ENCODE measurements around the gene PCID2. TPM values are rescaled to one million over a fixed set of nuclear protein-coding genes. Genes with fewer than 3 reads are reported as not detected.

The PCID2 gene
- total and polyA plus RNA-seq, 4 donors, result 33.3 to 51.1 (median 41.2) TPM

DNA sequence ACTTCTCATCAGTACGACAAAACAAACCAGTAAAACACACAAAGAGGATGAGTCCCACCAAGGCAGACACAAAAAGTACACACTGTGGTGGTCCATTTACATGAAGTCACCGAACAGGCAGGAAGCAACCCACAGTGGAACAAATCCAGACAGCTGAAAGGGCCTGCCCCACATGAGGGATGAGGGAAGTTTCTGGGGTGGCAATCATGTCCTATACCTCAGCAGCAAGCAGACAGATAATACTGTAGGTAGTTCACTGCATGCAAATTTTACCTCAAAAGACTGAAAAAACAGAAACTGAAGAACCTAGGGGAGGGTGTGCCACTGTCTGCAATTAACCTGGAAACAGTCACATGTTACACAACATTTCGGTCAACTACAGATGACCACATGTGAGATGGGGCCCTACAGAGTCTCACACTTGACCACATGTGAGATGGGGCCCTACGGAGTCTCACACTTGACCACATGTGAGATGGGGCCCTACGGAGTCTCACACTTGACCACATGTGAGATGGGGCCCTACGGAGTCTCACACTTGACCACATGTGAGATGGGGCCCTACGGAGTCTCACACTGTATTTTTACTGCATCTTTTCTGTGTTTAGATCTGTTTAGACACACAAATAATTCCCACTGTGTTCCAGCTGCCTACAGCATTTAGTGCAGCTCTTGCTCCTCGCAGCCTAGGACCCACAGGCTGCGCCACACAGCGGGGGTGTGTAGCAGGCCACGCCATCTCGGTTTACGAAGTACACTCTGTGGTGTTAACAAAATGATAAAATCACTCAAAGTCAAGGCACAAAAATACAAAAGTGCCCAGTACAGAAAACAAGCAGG lies 22.2 kb downstream of the PCID2 start:
- H3K36me3 ChIP-seq (ENCODE audit: control insufficient read depth in 1 of 2, insufficient read depth in 2 of 2, low read length in 1 of 2), result peaks cover 4 to 8% of the 10 kb centered on the region in 2 donors
- no peak for ATAC-seq (ENCODE audit: low FRiP score)
- intact Hi-C loops (cut with DNase I), result no loop called here
- no peaks in the 10 kb centered on the region for H3K9me3 ChIP-seq (ENCODE audit: control insufficient read depth, low read length)
- no peaks in the 10 kb centered on the region for H3K27me3 ChIP-seq (ENCODE audit: control insufficient read depth in 1 of 2, insufficient read depth in 2 of 2, low read length in 1 of 2)
- no peak overlapping the region for H3K4me3 ChIP-seq (ENCODE audit: low read length in 2 of 2)
- H3K4me1 ChIP-seq (ENCODE audit: control insufficient read depth in 1 of 2, insufficient read depth in 2 of 2, low read length in 2 of 2), result no peaks in the 10 kb centered on the region
- 79 to 83% methylated on average over 12 to 13 of the region's 13 CpGs for WGBS, 2 donors
- no peak for DNase-seq
- no peak overlapping the region for H3K27ac ChIP-seq (ENCODE audit: low read depth in 1 of 2, low read length in 2 of 2)

DNA sequence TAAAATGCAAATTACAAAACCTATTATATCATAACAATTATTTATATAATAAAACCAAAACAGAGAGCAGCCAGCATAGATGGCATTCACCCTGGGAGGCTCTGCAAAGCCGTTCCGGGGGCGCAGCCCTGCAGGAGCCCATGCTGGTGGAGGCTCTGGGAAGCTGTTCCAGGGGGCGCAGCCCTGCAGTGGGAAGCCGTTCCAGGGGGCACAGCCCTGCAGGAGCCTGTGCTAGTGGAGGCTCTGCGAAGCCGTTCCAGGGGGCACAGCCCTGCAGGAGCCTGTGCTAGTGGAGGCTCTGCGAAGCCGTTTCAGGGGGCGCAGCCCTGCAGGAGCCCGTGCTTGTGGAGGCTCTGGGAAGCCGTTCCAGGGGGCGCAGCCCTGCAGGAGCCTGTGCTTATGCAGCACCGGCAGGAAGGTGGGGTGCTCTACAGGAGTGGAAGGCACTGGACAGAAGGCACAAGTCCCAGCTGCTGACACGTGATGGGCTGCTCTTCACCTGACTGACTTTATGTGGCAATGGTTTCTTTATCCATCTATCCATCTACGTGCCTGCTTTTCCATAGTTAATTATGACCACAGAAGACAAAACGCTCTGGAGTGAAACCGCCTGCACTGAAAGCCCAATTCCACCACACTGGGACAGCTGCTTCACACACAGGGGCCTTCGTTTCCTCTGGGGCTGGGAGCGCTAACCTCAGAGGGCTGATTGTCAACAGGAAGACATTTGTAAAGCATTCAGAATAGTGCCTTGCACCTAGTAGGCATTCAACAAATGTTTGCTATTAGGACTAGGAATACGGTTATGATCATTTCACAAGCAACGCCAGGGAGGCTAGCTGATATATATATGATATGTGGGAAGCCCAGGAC lies 23.7 kb downstream of the PCID2 start:
- H3K27me3 ChIP-seq (ENCODE audit: control insufficient read depth in 1 of 2, insufficient read depth in 2 of 2, low read length in 1 of 2), result no peaks in the 10 kb centered on the region
- DNase-seq, result no peak
- ATAC-seq (ENCODE audit: low FRiP score), result no peak
- no peak overlapping the region for H3K27ac ChIP-seq (ENCODE audit: low read depth in 1 of 2, low read length in 2 of 2)
- WGBS, 2 donors, result 89 to 91% methylated on average over 22 of the region's 22 CpGs
- intact Hi-C loops (cut with DNase I), result no loop called here
- peaks cover 6% of the 10 kb centered on the region in 2 donors for H3K36me3 ChIP-seq (ENCODE audit: control insufficient read depth in 1 of 2, insufficient read depth in 2 of 2, low read length in 1 of 2)
- no peak overlapping the region for H3K4me3 ChIP-seq (ENCODE audit: low read length in 2 of 2)
- no peaks in the 10 kb centered on the region for H3K9me3 ChIP-seq (ENCODE audit: control insufficient read depth, low read length)
- no peaks in the 10 kb centered on the region for H3K4me1 ChIP-seq (ENCODE audit: control insufficient read depth in 1 of 2, insufficient read depth in 2 of 2, low read length in 2 of 2)

DNA sequence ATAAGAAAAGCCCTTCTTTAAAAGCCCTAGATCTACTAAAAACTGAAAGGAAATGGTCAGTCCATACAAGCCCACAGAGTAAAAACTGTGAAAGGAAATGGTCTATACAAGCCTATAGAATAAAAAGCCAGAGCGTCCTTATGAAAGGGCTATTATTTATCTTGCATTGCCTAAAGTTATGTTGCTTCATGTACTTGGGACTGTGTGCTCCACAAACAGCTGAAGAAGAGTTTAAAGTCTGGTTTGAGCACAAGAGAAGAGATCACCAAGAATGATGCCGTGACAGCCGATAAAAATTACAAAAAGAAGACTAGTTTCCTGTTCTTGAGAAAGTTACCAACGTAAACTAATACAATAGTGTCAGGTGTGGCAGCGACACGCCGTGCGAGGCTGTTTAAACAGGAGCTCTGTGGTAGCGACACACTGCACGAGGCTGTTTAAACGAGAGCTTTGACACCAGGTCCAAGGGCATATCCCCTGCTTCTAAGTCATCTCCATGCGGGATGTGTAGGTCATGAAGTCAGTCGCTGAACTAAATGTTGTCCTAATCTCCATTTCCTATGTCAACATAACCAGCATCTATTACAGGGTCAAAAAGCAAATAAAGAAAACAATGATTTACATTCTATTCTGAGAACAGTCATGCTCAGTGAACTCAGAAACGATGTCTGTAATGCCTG lies 24.9 kb downstream of the PCID2 start:
- H3K36me3 ChIP-seq (ENCODE audit: control insufficient read depth in 1 of 2, insufficient read depth in 2 of 2, low read length in 1 of 2), result peaks cover 3 to 14% of the 10 kb centered on the region in 2 donors
- no peak overlapping the region for H3K27ac ChIP-seq (ENCODE audit: low read depth in 1 of 2, low read length in 2 of 2)
- no peak overlapping the region for H3K4me3 ChIP-seq (ENCODE audit: low read length in 2 of 2)
- H3K4me1 ChIP-seq (ENCODE audit: control insufficient read depth in 1 of 2, insufficient read depth in 2 of 2, low read length in 2 of 2), result no peaks in the 10 kb centered on the region
- intact Hi-C loops (cut with DNase I), result no loop called here
- DNase-seq (no peak), ATAC-seq (ENCODE audit: low FRiP score) (no peak)
- WGBS, 2 donors, result 90 to 91% methylated on average over 14 of the region's 14 CpGs
- no peaks in the 10 kb centered on the region for H3K27me3 ChIP-seq (ENCODE audit: control insufficient read depth in 1 of 2, insufficient read depth in 2 of 2, low read length in 1 of 2)
- no peaks in the 10 kb centered on the region for H3K9me3 ChIP-seq (ENCODE audit: control insufficient read depth, low read length)

DNA sequence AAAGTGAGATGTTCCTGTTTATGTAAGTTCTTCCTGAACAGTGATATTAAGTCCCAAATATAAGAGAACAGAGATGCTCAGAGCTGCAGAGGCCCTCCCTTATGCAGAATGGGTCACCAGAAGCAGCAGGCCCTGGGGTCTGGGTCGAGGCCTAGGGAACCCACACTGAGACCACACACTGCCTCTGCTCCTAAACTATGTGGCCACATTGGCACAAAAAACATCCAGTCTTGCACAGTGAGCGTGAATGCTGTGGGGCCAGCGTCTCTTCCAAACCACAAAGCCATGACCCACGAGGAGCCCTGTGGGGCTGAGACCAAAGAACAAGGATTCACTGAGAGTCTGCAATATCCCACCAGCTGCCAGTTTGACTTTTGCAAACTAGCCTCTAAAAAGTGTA lies 26.4 kb downstream of the PCID2 start:
- Histone ChIP-seq H3K4me1 (ENCODE audit: control insufficient read depth in 1 of 2, insufficient read depth in 2 of 2, low read length in 2 of 2) (no peaks in the 10 kb centered on the region), H3K27me3 (ENCODE audit: control insufficient read depth in 1 of 2, insufficient read depth in 2 of 2, low read length in 1 of 2) (no peaks in the 10 kb centered on the region), H3K27ac (ENCODE audit: low read depth in 1 of 2, low read length in 2 of 2) (no peak overlapping the region), H3K4me3 (ENCODE audit: low read length in 2 of 2) (no peak overlapping the region), H3K9me3 (ENCODE audit: control insufficient read depth, low read length) (no peaks in the 10 kb centered on the region), H3K36me3 (ENCODE audit: control insufficient read depth in 1 of 2, insufficient read depth in 2 of 2, low read length in 1 of 2) (peaks cover 2 to 18% of the 10 kb centered on the region in 2 donors)
- ATAC-seq (ENCODE audit: low FRiP score), result no peak
- intact Hi-C loops (cut with DNase I), result no loop called here
- 88% methylated on average over 4 of the region's 4 CpGs for WGBS, 2 donors
- no peak for DNase-seq

DNA sequence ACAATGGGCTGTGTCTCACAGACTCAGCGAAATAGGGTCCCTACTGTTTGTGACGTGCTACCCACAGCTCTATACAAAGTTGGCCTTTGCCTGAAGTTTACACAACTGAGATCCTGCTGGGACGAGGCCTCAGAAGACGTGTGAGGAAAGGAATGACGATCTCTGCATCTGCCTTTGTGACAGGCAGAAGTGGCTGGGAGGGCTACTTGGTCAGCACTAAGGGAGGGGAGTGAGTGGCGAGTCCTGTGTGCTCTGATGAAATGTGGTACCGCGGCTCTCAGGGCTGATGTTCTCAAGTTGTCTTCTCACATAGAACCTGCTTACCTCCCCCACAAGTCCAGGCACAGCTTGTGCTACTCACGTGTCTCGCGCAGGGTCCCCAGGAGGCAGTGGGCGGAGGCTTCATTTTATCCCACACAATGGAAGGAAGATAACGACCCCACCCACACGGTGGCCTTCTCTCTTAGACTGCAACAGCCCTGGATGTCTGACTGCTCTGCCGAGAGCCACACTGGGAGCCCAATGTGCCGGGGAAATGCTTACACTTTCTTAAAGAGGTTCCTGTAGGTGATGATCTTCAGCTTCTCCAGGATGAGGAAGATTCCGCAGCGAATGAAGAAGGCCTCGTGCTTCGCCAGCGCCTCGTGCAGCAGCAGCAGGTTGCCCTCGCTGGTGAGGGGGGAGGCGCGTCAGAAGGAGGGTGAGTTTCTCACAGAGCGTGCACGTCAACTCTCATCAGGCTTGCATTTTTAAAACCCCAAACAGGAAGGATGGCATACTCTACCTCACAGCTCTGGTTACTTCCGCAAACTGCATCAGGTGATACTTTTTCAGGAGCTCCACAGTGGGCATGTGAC lies 28.9 kb downstream of the PCID2 start:
- Histone ChIP-seq H3K27me3 (ENCODE audit: control insufficient read depth in 1 of 2, insufficient read depth in 2 of 2, low read length in 1 of 2) (no peaks in the 10 kb centered on the region), H3K36me3 (ENCODE audit: control insufficient read depth in 1 of 2, insufficient read depth in 2 of 2, low read length in 1 of 2) (peaks cover 2 to 19% of the 10 kb centered on the region in 2 donors), H3K4me1 (ENCODE audit: control insufficient read depth in 1 of 2, insufficient read depth in 2 of 2, low read length in 2 of 2) (no peaks in the 10 kb centered on the region), H3K4me3 (ENCODE audit: low read length in 2 of 2) (no peak overlapping the region), H3K27ac (ENCODE audit: low read depth in 1 of 2, low read length in 2 of 2) (no peak overlapping the region), H3K9me3 (ENCODE audit: control insufficient read depth, low read length) (no peaks in the 10 kb centered on the region)
- intact Hi-C loops (cut with DNase I), result no loop called here
- WGBS, 2 donors, result 86% methylated on average over 28 of the region's 28 CpGs
- DNase-seq (no peak), ATAC-seq (ENCODE audit: low FRiP score) (no peak)

DNA sequence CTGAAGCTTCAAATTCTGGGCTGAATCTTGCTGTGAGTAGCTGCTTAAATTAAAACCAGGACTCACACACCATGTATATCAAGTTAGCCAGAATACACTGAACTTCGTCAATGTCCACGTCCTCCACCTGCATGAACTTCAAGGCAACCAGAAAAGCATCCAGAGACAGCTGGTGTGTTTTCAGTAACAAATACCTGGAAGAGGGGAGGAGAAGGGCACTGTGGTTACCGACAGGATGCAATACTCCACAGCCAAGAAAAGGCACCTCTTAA lies 29.6 kb downstream of the PCID2 start:
- peaks cover 2 to 19% of the 10 kb centered on the region in 2 donors for H3K36me3 ChIP-seq (ENCODE audit: control insufficient read depth in 1 of 2, insufficient read depth in 2 of 2, low read length in 1 of 2)
- intact Hi-C loops (cut with DNase I), result no loop called here
- H3K27me3 ChIP-seq (ENCODE audit: control insufficient read depth in 1 of 2, insufficient read depth in 2 of 2, low read length in 1 of 2), result no peaks in the 10 kb centered on the region
- H3K27ac ChIP-seq (ENCODE audit: low read depth in 1 of 2, low read length in 2 of 2), result no peak overlapping the region
- H3K4me3 ChIP-seq (ENCODE audit: low read length in 2 of 2), result no peak overlapping the region
- no peaks in the 10 kb centered on the region for H3K9me3 ChIP-seq (ENCODE audit: control insufficient read depth, low read length)
- no peaks in the 10 kb centered on the region for H3K4me1 ChIP-seq (ENCODE audit: control insufficient read depth in 1 of 2, insufficient read depth in 2 of 2, low read length in 2 of 2)
- WGBS, 2 donors, result 53 to 57% methylated on average over 3 of the region's 3 CpGs
- DNase-seq (no peak), ATAC-seq (ENCODE audit: low FRiP score) (no peak)

DNA sequence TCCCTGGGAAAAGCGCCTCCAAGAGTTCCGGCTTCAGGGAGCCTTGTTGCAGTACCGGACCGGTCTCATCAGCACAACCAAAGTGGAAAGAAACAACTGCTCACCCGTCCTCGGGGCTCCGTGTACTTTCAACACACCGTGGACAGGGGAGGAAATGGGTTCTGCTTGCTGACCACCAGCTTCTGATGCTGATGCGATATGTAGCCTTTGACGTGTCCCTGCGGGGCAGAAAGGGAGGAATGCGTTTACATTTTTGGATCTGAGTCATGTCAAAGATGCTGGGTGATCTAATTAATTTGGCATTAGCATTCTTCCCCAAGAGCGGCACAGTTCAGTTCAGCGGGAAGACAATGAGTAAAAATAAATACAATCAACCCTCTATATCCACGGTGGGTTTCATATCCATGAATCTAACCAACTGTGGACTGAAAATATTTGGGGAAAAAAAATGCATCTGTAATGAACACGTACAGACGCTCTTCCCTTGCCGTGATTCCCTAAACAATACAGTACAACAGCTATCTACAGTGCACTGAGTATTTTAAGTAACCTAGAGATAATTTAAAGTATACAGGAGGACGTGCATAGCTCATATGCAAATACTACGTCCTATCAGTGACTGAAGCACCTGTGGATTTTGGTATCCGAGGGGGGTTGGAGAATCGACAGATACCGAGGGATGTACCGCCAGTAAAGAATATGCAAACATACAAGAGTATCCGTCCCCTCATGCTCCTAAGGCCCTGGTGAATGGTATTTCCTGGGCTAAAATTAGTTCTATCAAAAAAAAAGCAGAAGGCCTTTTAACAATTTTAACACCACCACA lies 30.2 kb downstream of the PCID2 start:
- no peak for ATAC-seq (ENCODE audit: low FRiP score)
- Histone ChIP-seq H3K4me1 (ENCODE audit: control insufficient read depth in 1 of 2, insufficient read depth in 2 of 2, low read length in 2 of 2) (no peaks in the 10 kb centered on the region), H3K27me3 (ENCODE audit: control insufficient read depth in 1 of 2, insufficient read depth in 2 of 2, low read length in 1 of 2) (no peaks in the 10 kb centered on the region), H3K4me3 (ENCODE audit: low read length in 2 of 2) (no peak overlapping the region), H3K36me3 (ENCODE audit: control insufficient read depth in 1 of 2, insufficient read depth in 2 of 2, low read length in 1 of 2) (peaks cover 2 to 15% of the 10 kb centered on the region in 2 donors), H3K27ac (ENCODE audit: low read depth in 1 of 2, low read length in 2 of 2) (no peak overlapping the region), H3K9me3 (ENCODE audit: control insufficient read depth, low read length) (no peaks in the 10 kb centered on the region)
- no peak for DNase-seq
- 51 to 54% methylated on average over 25 of the region's 25 CpGs for WGBS, 2 donors
- intact Hi-C loops (cut with DNase I), result no loop called here

Data from aorta (tissue), 5 donors.